PFSK-1 (cell line): ENCODE data around the gene IGLL1.

ENCODE experiments used
- POLR2AphosphoS5 ChIP-seq: IDR thresholded peaks from 2 replicates; pipeline ENCODE4 v1.6.1; 2012; ENCODE audit warnings: low read depth, mild to moderate bottlenecking, control low read depth, low read length, moderate library complexity
- REST ChIP-seq, 2 experiments: IDR thresholded peaks; 2 replicates each; pipeline versions ENCODE4 v1.6.1 to v1.8.0; 2011 to 2012; ENCODE audit warnings: low read depth in 2 of 2, low read length in 2 of 2, control low read depth in 1 of 2, inconsistent platforms in 1 of 2, mild to moderate bottlenecking in 1 of 2, moderate library complexity in 1 of 2; ENCODE audit not compliant: insufficient read depth in 1 of 2

GRCh38 chr22:23551385-23551784 lies 28.7 kb downstream of the IGLL1 start:
- TF ChIP-seq POLR2AphosphoS5 (no peak), REST (IDR thresholded peaks at IDR 0.05; ENCODE audit: insufficient read depth in 1 of 2, low read depth in 2 of 2, low read length in 2 of 2) (no peak)
